ENCODE data around the gene GADD45GIP1.
A peak's percentile ranks its signal among the peaks of the same experiment; 100 is the strongest.
"Not testable (repeated sequence)": the region's sequence is repeated elsewhere in the genome, so short reads cannot be mapped to it uniquely, and the experiment has no call there.

GADD45GIP1 gene

DNA sequence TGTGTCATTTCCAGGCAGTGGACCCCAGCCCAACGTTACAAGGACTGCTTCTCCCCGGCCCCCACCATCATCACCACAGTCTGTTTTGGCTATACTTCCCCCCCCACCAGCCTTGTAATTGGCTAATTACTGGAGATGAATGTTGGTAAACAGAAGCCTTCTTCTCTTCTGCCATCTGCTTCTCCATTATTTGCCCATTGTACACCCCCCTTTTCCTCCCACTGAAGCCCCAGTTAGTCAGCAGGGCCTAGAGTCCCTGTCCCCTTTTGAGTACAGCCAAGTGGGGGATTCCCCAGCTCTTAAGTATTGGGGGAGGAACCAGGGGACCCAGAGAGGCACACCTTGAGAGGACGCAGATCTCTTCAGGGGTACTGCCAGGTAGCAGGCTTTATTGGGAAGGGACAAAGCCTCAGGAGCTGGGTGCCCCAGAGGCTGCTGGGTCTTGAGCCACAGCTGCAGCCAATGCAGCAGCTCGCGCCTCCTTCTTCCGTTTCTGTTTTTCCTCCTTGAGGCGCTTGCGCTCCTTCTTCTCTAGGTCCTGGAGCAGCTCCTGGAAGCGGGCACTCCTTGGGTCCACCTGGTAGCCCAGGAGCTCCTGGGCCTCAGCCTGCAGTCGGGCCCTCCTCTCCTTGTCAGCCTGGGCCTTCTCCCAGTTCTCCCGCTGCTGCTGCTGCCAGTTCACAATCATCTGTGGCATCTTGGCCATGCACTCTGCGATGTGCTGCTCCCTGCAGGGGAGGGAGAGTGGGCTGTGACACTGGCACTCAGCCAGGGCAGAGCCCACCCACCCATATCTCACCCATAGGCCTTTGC is 3.0 kb downstream of the GADD45GIP1 start:
- TF ChIP-seq EZH2 (IDR thresholded peaks at IDR 0.05; ENCODE audit: borderline replicate concordance, low read length), result no peak
- TF ChIP-seq, protein P1, sequence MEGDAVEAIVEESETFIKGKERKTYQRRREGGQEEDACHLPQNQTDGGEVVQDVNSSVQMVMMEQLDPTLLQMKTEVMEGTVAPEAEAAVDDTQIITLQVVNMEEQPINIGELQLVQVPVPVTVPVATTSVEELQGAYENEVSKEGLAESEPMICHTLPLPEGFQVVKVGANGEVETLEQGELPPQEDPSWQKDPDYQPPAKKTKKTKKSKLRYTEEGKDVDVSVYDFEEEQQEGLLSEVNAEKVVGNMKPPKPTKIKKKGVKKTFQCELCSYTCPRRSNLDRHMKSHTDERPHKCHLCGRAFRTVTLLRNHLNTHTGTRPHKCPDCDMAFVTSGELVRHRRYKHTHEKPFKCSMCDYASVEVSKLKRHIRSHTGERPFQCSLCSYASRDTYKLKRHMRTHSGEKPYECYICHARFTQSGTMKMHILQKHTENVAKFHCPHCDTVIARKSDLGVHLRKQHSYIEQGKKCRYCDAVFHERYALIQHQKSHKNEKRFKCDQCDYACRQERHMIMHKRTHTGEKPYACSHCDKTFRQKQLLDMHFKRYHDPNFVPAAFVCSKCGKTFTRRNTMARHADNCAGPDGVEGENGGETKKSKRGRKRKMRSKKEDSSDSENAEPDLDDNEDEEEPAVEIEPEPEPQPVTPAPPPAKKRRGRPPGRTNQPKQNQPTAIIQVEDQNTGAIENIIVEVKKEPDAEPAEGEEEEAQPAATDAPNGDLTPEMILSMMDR (IDR thresholded peaks at IDR 0.05; ENCODE audit: low read length), result no peak
- Histone ChIP-seq H3K36me3 (ENCODE audit: insufficient read depth, low read length) (peaks cover 60% of the 10 kb centered on the region), H4K20me1 (ENCODE audit: insufficient read depth, low read length) (no peaks in the 10 kb centered on the region), H3K27me3 (ENCODE audit: insufficient read depth, low read length) (no peaks in the 10 kb centered on the region), H3K9me3 (ENCODE audit: low read length) (no peaks in the 10 kb centered on the region), H3F3A (ENCODE audit: insufficient read depth, low read length) (peaks cover 14% of the 10 kb centered on the region), H2AFZ (ENCODE audit: low read length) (no peak overlapping the region), H3K4me3 (ENCODE audit: low read depth, low read length, poor library complexity, severe bottlenecking) (peak overlapping the region; percentile 9), H3K9ac (ENCODE audit: low read length) (peak overlapping the region; percentile 29; the same call in 1 of the 2 replicates), H3K9me2 (ENCODE audit: low read depth, low read length) (no peaks in the 10 kb centered on the region), H3K27ac (ENCODE audit: low read depth, low read length, poor library complexity, severe bottlenecking) (peak overlapping the region; percentile 89), H3K4me2 (ENCODE audit: low read length) (peak overlapping the region; percentile 75), H3K4me1 (ENCODE audit: insufficient read depth, low read length, severe bottlenecking) (peaks cover 28% of the 10 kb centered on the region), H3K79me2 (ENCODE audit: insufficient read depth, low read length) (no peaks in the 10 kb centered on the region)

DNA sequence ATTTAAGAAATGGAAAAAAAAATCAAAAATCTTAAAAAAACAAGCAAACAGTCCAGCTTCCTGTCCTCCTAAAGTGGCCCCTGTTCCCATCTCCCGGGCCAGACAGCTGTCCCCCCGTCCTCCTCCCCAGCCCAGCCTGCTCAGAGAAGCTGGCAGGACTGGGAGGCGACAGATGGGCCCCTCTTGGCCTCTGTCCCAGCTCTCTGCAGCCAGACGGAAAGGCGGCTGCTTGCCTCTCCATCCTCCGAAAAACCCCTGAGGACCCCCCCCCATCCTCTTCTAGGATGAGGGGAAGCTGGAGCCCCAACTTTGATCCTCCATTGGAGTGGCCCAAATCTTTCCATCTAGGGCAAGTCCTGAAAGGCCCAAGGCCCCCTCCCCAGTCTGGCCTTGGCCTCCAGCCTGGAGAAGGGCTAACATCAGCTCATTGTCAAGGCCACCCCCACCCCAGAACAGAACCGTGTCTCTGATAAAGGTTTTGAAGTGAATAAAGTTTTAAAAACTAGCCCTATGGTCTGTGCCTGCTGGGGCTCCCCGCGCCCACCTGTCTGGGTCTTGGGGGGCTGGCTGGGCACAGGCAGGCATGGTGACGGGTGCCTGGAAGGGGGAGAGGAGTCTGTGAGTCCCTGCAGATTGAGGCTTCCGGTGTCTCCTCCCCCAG is 3.8 kb downstream of the GADD45GIP1 start:
- Histone ChIP-seq H3F3A (ENCODE audit: insufficient read depth, low read length) (peaks cover 14% of the 10 kb centered on the region), H3K4me2 (ENCODE audit: low read length) (no peak overlapping the region), H4K20me1 (ENCODE audit: insufficient read depth, low read length) (no peaks in the 10 kb centered on the region), H2AFZ (ENCODE audit: low read length) (no peak overlapping the region), H3K27ac (ENCODE audit: low read depth, low read length, poor library complexity, severe bottlenecking) (peak overlapping the region; percentile 89), H3K9me2 (ENCODE audit: low read depth, low read length) (no peaks in the 10 kb centered on the region), H3K79me2 (ENCODE audit: insufficient read depth, low read length) (no peaks in the 10 kb centered on the region), H3K4me1 (ENCODE audit: insufficient read depth, low read length, severe bottlenecking) (peaks cover 28% of the 10 kb centered on the region), H3K36me3 (ENCODE audit: insufficient read depth, low read length) (peaks cover 67% of the 10 kb centered on the region), H3K4me3 (ENCODE audit: low read depth, low read length, poor library complexity, severe bottlenecking) (no peak overlapping the region), H3K9me3 (ENCODE audit: low read length) (no peaks in the 10 kb centered on the region), H3K27me3 (ENCODE audit: insufficient read depth, low read length) (no peaks in the 10 kb centered on the region), H3K9ac (ENCODE audit: low read length) (no peak overlapping the region)
- TF ChIP-seq, protein P1 (IDR thresholded peaks at IDR 0.05; ENCODE audit: low read length), result no peak
- TF ChIP-seq EZH2 (IDR thresholded peaks at IDR 0.05; ENCODE audit: borderline replicate concordance, low read length), result no peak

DNA sequence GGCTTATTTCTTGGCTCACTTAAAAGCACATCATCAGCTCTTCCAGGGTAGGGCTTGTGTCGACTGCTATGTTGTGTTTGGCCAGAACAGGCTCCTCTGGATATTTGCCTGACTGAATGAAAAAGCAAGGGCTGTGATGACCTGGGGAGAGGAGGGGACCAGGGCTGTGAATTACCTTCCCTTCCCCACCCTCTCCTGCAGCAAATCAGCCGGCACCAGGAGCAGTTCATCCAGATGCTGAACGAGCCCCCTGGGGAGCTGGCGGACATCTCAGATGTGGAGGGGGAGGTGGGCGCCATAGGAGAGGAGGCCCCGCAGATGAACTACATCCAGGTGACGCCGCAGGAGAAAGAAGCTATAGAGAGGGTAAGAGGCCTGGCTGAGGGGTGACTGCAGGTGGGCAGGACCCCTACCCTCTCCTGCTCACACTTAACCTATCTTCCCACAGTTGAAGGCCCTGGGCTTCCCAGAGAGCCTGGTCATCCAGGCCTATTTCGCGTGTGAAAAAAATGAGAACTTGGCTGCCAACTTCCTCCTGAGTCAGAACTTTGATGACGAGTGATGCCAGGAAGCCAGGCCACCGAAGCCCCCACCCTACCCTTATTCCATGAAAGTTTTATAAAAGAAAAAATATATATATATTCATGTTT is 4.4 kb downstream of the GADD45GIP1 start:
- H3K9ac ChIP-seq (ENCODE audit: low read length), result no peak overlapping the region
- peaks cover 30% of the 10 kb centered on the region for H3K4me1 ChIP-seq (ENCODE audit: insufficient read depth, low read length, severe bottlenecking)
- no peak overlapping the region for H2AFZ ChIP-seq (ENCODE audit: low read length)
- H3K27ac ChIP-seq (ENCODE audit: low read depth, low read length, poor library complexity, severe bottlenecking), result no peak overlapping the region
- H3K27me3 ChIP-seq (ENCODE audit: insufficient read depth, low read length), result no peaks in the 10 kb centered on the region
- H3K79me2 ChIP-seq (ENCODE audit: insufficient read depth, low read length), result peaks cover 2% of the 10 kb centered on the region; the same call in 1 of the 2 replicates
- peaks cover 74% of the 10 kb centered on the region for H3K36me3 ChIP-seq (ENCODE audit: insufficient read depth, low read length)
- no peaks in the 10 kb centered on the region for H3K9me2 ChIP-seq (ENCODE audit: low read depth, low read length)
- H3K9me3 ChIP-seq (ENCODE audit: low read length), result no peaks in the 10 kb centered on the region
- H3F3A ChIP-seq (ENCODE audit: insufficient read depth, low read length), result peaks cover 14% of the 10 kb centered on the region
- TF ChIP-seq, protein P1 (IDR thresholded peaks at IDR 0.05; ENCODE audit: low read length), result no peak
- TF ChIP-seq EZH2 (IDR thresholded peaks at IDR 0.05; ENCODE audit: borderline replicate concordance, low read length), result no peak
- no peak overlapping the region for H3K4me2 ChIP-seq (ENCODE audit: low read length)
- H4K20me1 ChIP-seq (ENCODE audit: insufficient read depth, low read length), result no peaks in the 10 kb centered on the region
- H3K4me3 ChIP-seq (ENCODE audit: low read depth, low read length, poor library complexity, severe bottlenecking), result no peak overlapping the region

DNA sequence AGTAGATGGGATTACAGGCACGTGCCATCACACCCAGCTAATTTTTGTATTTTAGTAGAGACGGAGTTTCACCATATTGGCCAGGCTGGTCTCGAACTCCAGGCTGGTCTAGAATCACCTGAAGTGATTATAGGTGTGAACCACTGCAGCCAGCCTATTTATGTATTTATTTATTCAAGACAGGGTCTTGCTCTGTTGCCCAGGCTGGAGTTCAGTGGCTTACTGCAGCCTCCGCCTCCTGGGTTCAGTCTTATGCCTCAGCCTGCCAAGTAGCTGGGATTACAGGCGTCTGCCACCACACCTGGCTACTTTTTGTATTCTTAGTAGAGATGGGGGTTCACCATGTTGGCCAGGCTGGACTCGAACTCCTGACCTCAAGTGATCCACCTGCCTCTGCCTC is 5.0 kb downstream of the GADD45GIP1 start:
- H3K27ac ChIP-seq (ENCODE audit: low read depth, low read length, poor library complexity, severe bottlenecking); H3K79me2 ChIP-seq (ENCODE audit: insufficient read depth, low read length); H4K20me1 ChIP-seq (ENCODE audit: insufficient read depth, low read length); H3K9ac ChIP-seq (ENCODE audit: low read length); H3K4me3 ChIP-seq (ENCODE audit: low read depth, low read length, poor library complexity, severe bottlenecking); H3K9me2 ChIP-seq (ENCODE audit: low read depth, low read length); H3K27me3 ChIP-seq (ENCODE audit: insufficient read depth, low read length); H3K9me3 ChIP-seq (ENCODE audit: low read length); H3K4me2 ChIP-seq (ENCODE audit: low read length); H2AFZ ChIP-seq (ENCODE audit: low read length): not testable (repeated sequence)
- H3F3A ChIP-seq (ENCODE audit: insufficient read depth, low read length), result peaks cover 14% of the 10 kb centered on the region
- H3K36me3 ChIP-seq (ENCODE audit: insufficient read depth, low read length), result peaks cover 79% of the 10 kb centered on the region
- peaks cover 35% of the 10 kb centered on the region for H3K4me1 ChIP-seq (ENCODE audit: insufficient read depth, low read length, severe bottlenecking)
